Mucosa of gallbladder (tissue), 1 donor: Measurements from ENCODE around the gene SIPA1L3. TPM values are rescaled to one million over a fixed set of nuclear protein-coding genes. Genes with fewer than 3 reads are reported as not detected.
"Not testable (repeated sequence)": the region's sequence is repeated elsewhere in the genome, so short reads cannot be mapped to it uniquely, and the experiment has no call there.

ENCODE experiments used
- DNase-seq: peaks from one replicate; pipeline ENCODE4 v3.0.0-alpha.2; 2020; ENCODE audit warnings: low spot score
- total RNA-seq: library from RNA; stranded (reverse); gene quantifications from one replicate; pipeline ENCODE4 v1.2.1, GENCODE V29; 2021
- donor health status: DM: no; HTN: no; CAD: no.

Gene SIPA1L3
- 74.6 TPM for total RNA-seq

- DNase-seq: peak; percentile 95
Observed at GRCh38 chr19:37906869-37907734, at the start of gene SIPA1L3. Gene SIPA1L3 (plus strand): TSS chr19:37907208. CDS start chr19:38081566, 174,358 bp downstream.

GRCh38 chr19:37864501-37864900 is 42.5 kb upstream of the SIPA1L3 start:
- DNase-seq: no peak

GRCh38 chr19:37865930-37866329 is 41.1 kb upstream of the SIPA1L3 start:
- not testable (repeated sequence) for DNase-seq

- no peak for DNase-seq
Observed at GRCh38 chr19:37867831-37868230, 39.2 kb upstream of the SIPA1L3 start.

GRCh38 chr19:37869766-37870340 is 37.2 kb upstream of the SIPA1L3 start:
- DNase-seq: no peak

- DNase-seq: no peak
Observed at GRCh38 chr19:37872383-37872782, 34.6 kb upstream of the SIPA1L3 start.

GRCh38 chr19:37874784-37875183 is 32.2 kb upstream of the SIPA1L3 start:
- DNase-seq: no peak

- DNase-seq: no peak
Observed at GRCh38 chr19:37876032-37876431, 31.0 kb upstream of the SIPA1L3 start.

GRCh38 chr19:37877147-37877546 is 29.9 kb upstream of the SIPA1L3 start:
- no peak for DNase-seq

GRCh38 chr19:37885392-37885791 is 21.6 kb upstream of the SIPA1L3 start:
- no peak for DNase-seq

GRCh38 chr19:37886571-37886970 is 20.4 kb upstream of the SIPA1L3 start:
- no peak for DNase-seq

GRCh38 chr19:37893845-37894575 is 13.0 kb upstream of the SIPA1L3 start:
- DNase-seq: peak; percentile 12

- no peak for DNase-seq
Observed at GRCh38 chr19:37896180-37896579, 10.8 kb upstream of the SIPA1L3 start.

- DNase-seq: no peak
Observed at GRCh38 chr19:37899453-37899852, 7.6 kb upstream of the SIPA1L3 start.

GRCh38 chr19:37899966-37900365 is 7.0 kb upstream of the SIPA1L3 start:
- DNase-seq: no peak

GRCh38 chr19:37902668-37903067 is 4.3 kb upstream of the SIPA1L3 start:
- peak; percentile 83 for DNase-seq

- DNase-seq: no peak
Observed at GRCh38 chr19:37903096-37903495, 3.9 kb upstream of the SIPA1L3 start.

- peak; percentile 12 for DNase-seq
Observed at GRCh38 chr19:37905946-37906868, 801 bp upstream of the SIPA1L3 start, which contains the start of gene WDR87. Gene WDR87 (minus strand): TSS chr19:37906594. CDS start chr19:37898239, 8,355 bp downstream.

- DNase-seq: no peak
Observed at GRCh38 chr19:37907735-37908455, 887 bp downstream of the SIPA1L3 start.

- DNase-seq: no peak
Observed at GRCh38 chr19:37909661-37910199, 2.7 kb downstream of the SIPA1L3 start.
